Measurements from ENCODE around the gene SGSH.
A peak's percentile ranks its signal among the peaks of the same experiment; 100 is the strongest.

SGSH gene

DNA sequence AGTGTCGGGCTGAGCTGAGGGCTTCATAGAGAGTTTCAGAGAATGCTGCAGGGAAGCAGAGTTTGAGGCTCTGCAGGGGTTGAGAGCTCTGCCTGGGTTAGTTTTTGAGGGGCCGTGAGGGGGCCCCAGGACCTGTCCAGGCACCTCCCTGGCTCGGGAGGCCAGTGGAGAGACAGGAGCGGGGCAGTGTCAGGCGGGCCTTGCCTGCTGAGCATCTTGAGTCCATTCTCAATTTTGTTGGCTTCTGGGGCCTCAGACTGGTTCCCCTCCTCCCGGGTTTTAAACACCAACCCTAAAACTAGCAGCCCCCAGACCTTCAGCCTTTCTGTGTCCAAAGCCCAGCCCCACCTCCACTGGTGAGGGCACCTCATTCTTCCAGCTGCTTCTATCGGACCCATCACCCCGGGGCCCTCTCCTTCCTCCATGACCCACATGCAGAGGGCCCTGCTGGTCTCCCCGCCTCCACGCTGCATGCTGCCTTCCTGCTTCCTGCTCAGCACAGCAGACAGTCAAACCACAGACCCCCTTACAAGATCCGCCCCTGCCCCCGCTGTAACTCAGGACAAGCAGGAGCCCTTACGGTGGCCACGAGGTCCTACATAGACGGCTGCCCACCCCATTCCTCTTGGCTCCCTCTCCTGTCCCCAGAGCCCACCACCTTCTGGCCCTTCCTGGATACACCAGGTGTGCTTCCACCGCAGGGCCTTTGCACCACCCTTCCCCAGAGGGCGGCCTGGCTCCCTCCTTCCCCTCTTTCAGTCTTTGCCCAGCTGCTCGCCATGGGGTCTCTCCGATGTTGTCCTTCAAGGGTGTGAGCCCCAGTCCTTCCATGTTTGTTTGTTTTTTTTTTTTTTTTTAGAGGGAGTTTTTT, 44.3 kb upstream of the SGSH start:
- H3K4me3 ChIP-seq (ENCODE audit: low read depth, low read length): no peak overlapping the region
- POLR2A ChIA-PET: interaction anchor here (0.6 to 1.3 kb wide), 2 partner anchors 9 to 164 kb away, joined by 4 to 5 read pairs; no protein-coding TSS in a partner anchor
- DNase-seq (ENCODE audit: low read depth, low spot score): no peak
- TF ChIP-seq CTCF (IDR thresholded peaks at IDR 0.05; ENCODE audit: insufficient read depth, low read length, missing control alignments): no peak
- CTCF ChIA-PET: interaction anchor here (1.0 kb wide), 1 partner anchor 16 kb away, joined by 3 read pairs; no protein-coding TSS in a partner anchor

GRCh38 chr17:80263253-80264204, 43.4 kb upstream of the SGSH start:
- TF ChIP-seq CTCF (IDR thresholded peaks at IDR 0.05; ENCODE audit: insufficient read depth, low read length, missing control alignments): no peak
- ChIA-PET CTCF (interaction anchor here (1.0 kb wide), 1 partner anchor 16 kb away, joined by 3 read pairs; no protein-coding TSS in a partner anchor), POLR2A (interaction anchor here (0.6 to 1.3 kb wide), 2 partner anchors 10 to 163 kb away, joined by 4 to 5 read pairs; no protein-coding TSS in a partner anchor)
- peak overlapping the region; percentile 39 for H3K4me3 ChIP-seq (ENCODE audit: low read depth, low read length)
- DNase-seq (ENCODE audit: low read depth, low spot score): peak; percentile 42

GRCh38 chr17:80262775-80263244, 42.7 kb upstream of the SGSH start:
- TF ChIP-seq CTCF (IDR thresholded peaks at IDR 0.05; ENCODE audit: insufficient read depth, low read length, missing control alignments): no peak
- no peak for DNase-seq (ENCODE audit: low read depth, low spot score)
- CTCF ChIA-PET: interaction anchor here (0.8 to 1.6 kb wide), 2 partner anchors 66 to 161 kb away, joined by 3 to 6 read pairs; partner anchors contain the start of gene GAA
- H3K4me3 ChIP-seq (ENCODE audit: low read depth, low read length): peak overlapping the region; percentile 39
- POLR2A ChIA-PET: interaction anchor here (1.3 kb wide), 1 partner anchor 11 kb away, joined by 5 read pairs; no protein-coding TSS in a partner anchor

DNA sequence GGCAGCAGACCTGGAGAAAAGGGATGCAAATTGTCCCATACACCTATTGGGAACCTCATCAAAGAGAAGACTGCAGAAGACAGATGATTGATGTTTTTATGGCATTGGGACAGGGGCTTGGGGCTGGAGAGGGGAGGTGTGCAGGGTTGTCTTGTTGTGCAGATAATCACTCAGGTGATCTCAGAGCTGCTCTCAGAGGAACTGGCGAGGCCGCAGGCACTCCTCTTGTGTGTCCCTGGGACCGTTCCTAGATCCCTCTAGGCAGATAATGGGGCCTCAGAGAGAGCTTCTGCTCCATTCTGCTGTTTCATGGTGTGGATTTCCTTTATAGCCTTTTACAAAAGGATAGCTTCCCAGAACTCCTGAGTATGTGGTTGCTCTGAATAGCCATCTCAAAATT, 42.2 kb upstream of the SGSH start:
- peak overlapping the region; percentile 82 for H3K4me3 ChIP-seq (ENCODE audit: low read depth, low read length)
- DNase-seq (ENCODE audit: low read depth, low spot score): no peak
- ChIA-PET POLR2A (no interaction called here), CTCF (interaction anchor here (0.8 to 1.6 kb wide), 2 partner anchors 66 to 161 kb away, joined by 3 to 6 read pairs; partner anchors contain the start of gene GAA)
- TF ChIP-seq CTCF (IDR thresholded peaks at IDR 0.05; ENCODE audit: insufficient read depth, low read length, missing control alignments): no peak

DNA sequence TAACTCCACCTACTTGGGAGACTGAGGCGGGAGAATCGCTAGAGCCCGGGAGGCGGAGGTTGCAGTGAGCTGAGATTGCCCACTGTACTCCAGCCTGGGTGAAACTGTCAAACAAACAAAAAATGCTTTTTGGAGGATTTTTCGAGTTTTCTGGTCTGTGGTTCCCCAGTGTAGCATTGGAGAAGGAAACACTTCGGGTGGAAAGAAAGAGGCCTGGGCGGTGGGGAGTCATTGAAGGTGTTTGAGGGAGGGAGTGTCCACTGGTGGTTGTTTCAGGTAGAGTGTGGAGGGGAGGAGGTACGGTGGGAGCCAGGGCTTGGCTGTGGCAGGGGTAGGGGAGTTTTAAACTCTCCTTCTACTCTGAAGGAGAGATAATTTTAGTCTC, 41.8 kb upstream of the SGSH start:
- POLR2A ChIA-PET: interaction anchor here (0.6 kb wide), 1 partner anchor 140 kb away, joined by 3 read pairs; no protein-coding TSS in a partner anchor
- CTCF ChIA-PET: interaction anchor here (1.6 kb wide), 1 partner anchor 160 kb away, joined by 6 read pairs; the partner anchor contains the start of gene GAA
- no peak for DNase-seq (ENCODE audit: low read depth, low spot score)
- peak overlapping the region; percentile 82 for H3K4me3 ChIP-seq (ENCODE audit: low read depth, low read length)
- TF ChIP-seq CTCF (IDR thresholded peaks at IDR 0.05; ENCODE audit: insufficient read depth, low read length, missing control alignments): no peak

Measured in AG04449 (cell line).